ENCODE results near the gene CHID1.
A peak's percentile ranks its signal among the peaks of the same experiment; 100 is the strongest.

The CHID1 gene

GRCh38 chr11:823441-824291 lies 86.9 kb downstream of the CHID1 start:
- DNase-seq (ENCODE audit: low read depth): no peak

DNA sequence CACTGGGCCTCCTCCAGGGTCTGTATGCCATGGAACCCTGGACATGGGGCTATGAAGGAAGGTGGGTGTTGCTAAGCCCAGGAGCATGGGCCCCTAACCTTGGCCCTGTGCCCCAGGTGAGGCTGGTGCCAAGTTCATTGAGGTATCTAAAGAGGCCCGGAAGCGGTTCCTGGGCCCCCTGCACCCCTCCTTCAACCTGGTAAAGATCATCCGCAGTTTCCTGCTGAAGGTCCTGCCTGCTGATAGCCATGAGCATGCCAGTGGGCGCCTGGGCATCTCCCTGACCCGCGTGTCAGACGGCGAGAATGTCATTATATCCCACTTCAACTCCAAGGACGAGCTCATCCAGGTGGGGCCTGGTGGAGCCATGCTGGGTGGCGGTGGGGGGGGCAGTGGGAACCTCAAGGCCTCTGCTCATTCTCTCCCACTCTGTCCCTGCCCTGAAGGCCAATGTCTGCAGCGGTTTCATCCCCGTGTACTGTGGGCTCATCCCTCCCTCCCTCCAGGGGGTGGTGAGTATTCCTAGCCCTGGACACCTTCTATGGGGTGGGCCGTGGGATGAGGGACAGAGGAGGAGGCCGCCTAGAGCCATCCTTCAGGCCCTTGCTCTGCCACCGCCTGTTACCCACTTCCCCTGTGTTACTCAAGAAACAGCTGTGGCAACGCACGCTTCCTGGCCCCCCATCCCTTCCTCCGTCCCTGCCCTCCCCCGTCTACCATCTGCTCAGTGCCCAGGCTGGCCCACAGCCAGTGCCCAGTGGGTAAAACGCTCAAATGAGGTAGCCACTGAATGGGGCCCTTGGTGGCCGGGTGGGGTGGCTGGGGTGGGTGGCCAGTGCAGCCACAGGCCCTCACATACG lies 88.9 kb downstream of the CHID1 start:
- no peak for DNase-seq (ENCODE audit: low read depth)

- DNase-seq (ENCODE audit: low read depth): no peak
These were observed 89.7 kb downstream of the CHID1 start for GRCh38 chr11:820655-821511.

DNA sequence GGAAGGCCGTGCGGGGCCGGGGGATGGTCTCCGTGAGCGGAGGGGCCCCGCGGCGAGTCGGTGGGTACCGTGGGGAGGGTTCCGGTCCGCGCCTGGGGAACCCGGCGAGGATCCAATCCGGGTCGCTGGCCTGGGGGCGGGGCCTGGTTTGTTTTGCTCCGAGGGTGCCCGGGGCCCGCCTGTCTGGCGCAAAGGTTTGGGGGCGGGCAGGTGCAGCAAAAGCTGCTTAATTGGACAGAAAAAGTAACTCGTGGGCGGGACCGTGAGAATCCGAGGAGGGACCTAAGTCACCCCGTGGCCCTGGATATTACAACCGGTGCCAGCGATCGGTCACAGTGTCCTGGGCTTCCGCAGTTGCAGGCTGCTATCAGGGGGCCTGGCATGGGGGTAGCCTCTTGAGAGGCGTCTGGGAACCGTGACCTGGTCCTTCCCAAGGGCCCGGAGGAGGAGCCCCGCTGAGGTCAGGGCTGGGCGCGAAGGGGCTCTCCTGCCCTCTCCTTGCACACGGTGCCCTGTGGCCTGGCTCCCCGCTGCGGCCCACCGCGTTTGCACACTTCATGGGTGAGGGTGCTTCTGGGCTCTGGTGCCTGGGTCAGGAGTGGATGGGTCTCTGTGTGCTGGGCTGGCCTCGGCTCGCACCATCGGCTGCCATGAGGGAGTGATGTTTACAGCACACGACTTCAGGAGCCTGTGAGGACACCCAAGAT lies 90.5 kb downstream of the CHID1 start:
- DNase-seq (ENCODE audit: low read depth): peak; percentile 95

GRCh38 chr11:819129-819931 lies 91.3 kb downstream of the CHID1 start:
- DNase-seq (ENCODE audit: low read depth): peak; percentile 93

DNA sequence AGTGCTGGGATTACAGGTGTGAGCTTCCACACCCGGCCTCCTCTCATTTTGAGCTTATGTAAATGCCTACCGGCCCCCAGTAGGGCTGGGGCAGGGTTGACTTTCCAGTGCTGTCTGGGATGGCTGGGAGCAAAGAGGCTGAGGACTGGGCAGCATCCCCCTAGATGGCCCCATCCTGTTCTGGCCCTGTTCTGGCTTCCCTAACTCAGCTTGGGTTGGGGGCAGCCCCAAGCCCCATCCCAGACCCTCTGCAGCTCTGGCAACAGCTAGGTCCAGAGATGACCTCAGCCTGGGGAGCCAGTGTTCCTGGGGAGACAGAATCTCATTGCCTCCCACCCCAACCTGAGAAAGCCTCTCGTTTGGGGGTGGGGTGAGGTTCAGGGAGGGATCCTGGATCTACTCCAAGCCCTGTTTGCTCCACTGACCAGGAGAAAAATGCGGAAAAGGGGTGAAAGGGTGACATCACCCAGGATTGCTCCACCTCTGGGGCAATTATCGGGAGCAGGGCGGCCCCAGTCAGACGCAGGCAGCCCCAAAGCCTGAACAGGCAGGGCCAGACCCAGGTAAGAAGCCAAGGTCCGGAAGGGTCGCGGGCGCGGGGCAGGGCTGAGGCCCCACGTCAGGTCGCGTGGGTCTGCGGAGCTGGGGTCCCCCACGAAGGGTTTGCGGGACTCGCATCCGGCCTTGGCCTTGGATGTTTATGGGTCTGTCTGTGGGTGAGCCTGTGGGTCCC lies 92.0 kb downstream of the CHID1 start, which contains the start of gene PNPLA2:
PNPLA2 (plus strand) TSS at position 519 of the 733 bp plus-strand sequence. CDS start 805 bp downstream, outside the sequence.
- DNase-seq (ENCODE audit: low read depth): no peak
